HCT116 (cell line): ENCODE measurements around the gene MACROH2A2. TPM values are rescaled to one million over a fixed set of nuclear protein-coding genes. Genes with fewer than 3 reads are reported as not detected.

Source experiments
- ATAC-seq: fragments of 200-7000 bp; cut with Tn5 transposase; 2 replicates; pipeline ENCODE4 v1.9.1; 2020; ENCODE audit warnings: mild to moderate bottlenecking, moderate library complexity
- BruUV-seq: library from RNA; stranded (reverse); fragments of 400-500 nt; replicated peaks from 2 replicates; lab custom pipeline; 2021; lab: Mats Ljungman, UMichigan
- CTCF ChIA-PET: fragments of 300-600 bp; sonication (Branson Sonifier 250); formaldehyde crosslinking; loops from one replicate; lab custom pipeline; 2021; ENCODE audit warnings: antibody characterized with exemption; lab: Charles Lee
- POLR2A ChIA-PET: fragments of 300-600, 350-600 bp; sonication (Branson Sonifier 250); formaldehyde crosslinking; loops from one replicate; lab custom pipeline; 2021; ENCODE audit warnings: antibody characterized with exemption; lab: Charles Lee
- RAD21 ChIA-PET, 2 experiments: fragments of 300-600 bp; sonication (Branson Sonifier 250); formaldehyde crosslinking; loops; one replicate each; lab custom pipeline; 2023; ENCODE audit warnings: low total read pairs in 2 of 2; ENCODE audit not compliant: uncharacterized antibody in 2 of 2, unreplicated experiment in 2 of 2, low non-redundant PET in 1 of 2; lab: Charles Lee
- DNase-seq: peaks from one replicate; pipeline ENCODE4 v3.0.0-alpha.2; 2010; ENCODE audit warnings: low read depth, low spot score
- H2AFZ ChIP-seq: fragments of 200-600 bp; shearing (Covaris generic), sonication (generic); 2 replicates; pipeline ENCODE4 v1.6.1; 2017; ENCODE audit warnings: low read depth, mixed run types, mixed read lengths, antibody characterized with exemption, low read length; ENCODE audit not compliant: poor library complexity, severe bottlenecking
- H3K27ac ChIP-seq: 2 replicates; pipeline ENCODE4 v1.5.1; 2012; ENCODE audit warnings: low read depth, low read length
- H3K27me3 ChIP-seq: fragments of 200-600 bp; sonication (generic); 2 replicates; pipeline ENCODE4 v1.6.1; 2016; ENCODE audit warnings: mixed run types, low read length, mixed read lengths; ENCODE audit not compliant: insufficient read depth
- H3K36me3 ChIP-seq, 2 experiments: fragments of 200-500 bp in 1 of 2; fragments of 200-600 bp in 1 of 2; sonication (Bioruptor generic) in 1 of 2; sonication (generic) in 1 of 2; 2 replicates each; pipeline versions ENCODE4 v1.5.1 to v1.6.1; 2014 to 2016; ENCODE audit warnings: low read length in 2 of 2, inconsistent platforms in 1 of 2, mixed read lengths in 1 of 2, mixed run types in 1 of 2; ENCODE audit not compliant: insufficient read depth in 2 of 2, control insufficient read depth in 1 of 2
- H3K4me1 ChIP-seq, 2 experiments: fragments of 200-600 bp in 1 of 2; sonication (generic) in 1 of 2; 2 replicates each; pipeline versions ENCODE4 v1.5.1 to v1.6.1; 2012 to 2017; ENCODE audit warnings: low read length in 2 of 2, inconsistent platforms in 1 of 2, mild to moderate bottlenecking in 1 of 2, mixed read lengths in 1 of 2, mixed run types in 1 of 2, moderate library complexity in 1 of 2; ENCODE audit not compliant: insufficient read depth in 2 of 2, control insufficient read depth in 1 of 2
- H3K4me2 ChIP-seq: fragments of 200-600 bp; sonication (generic); 2 replicates; pipeline ENCODE4 v1.6.1; 2017; ENCODE audit warnings: mixed run types, low read length, mixed read lengths
- H3K4me3 ChIP-seq, 2 experiments: fragments of 200-600 bp in 1 of 2; sonication (generic) in 1 of 2; replicated peaks in 1 of 2; 2 replicates each; pipeline ENCODE4 v1.5.1; 2011 to 2016; ENCODE audit warnings: low read length in 2 of 2, control low read depth in 1 of 2, low read depth in 1 of 2, mild to moderate bottlenecking in 1 of 2, mixed read lengths in 1 of 2, mixed run types in 1 of 2
- H3K79me2 ChIP-seq: fragments of 200-600 bp; sonication (generic); 2 replicates; pipeline ENCODE4 v1.6.1; 2017; ENCODE audit warnings: mild to moderate bottlenecking, mixed run types, low read length, moderate library complexity, mixed read lengths; ENCODE audit not compliant: insufficient read depth
- H3K9ac ChIP-seq: fragments of 200-600 bp; sonication (generic); 2 replicates; pipeline ENCODE4 v1.6.1; 2016; ENCODE audit warnings: low read length, mixed read lengths
- H3K9me2 ChIP-seq: fragments of 200-600 bp; sonication (generic), shearing (Covaris generic); 2 replicates; pipeline ENCODE4 v1.6.1; 2017; ENCODE audit warnings: mixed run types, mild to moderate bottlenecking, moderate library complexity; ENCODE audit not compliant: insufficient read depth
- H3K9me3 ChIP-seq, 2 experiments: fragments of 200-500 bp in 1 of 2; fragments of 200-600 bp in 1 of 2; sonication (Bioruptor generic) in 1 of 2; sonication (generic) in 1 of 2; 2 replicates each; pipeline ENCODE4 v1.6.1; 2014 to 2017; ENCODE audit warnings: low read length in 2 of 2, mixed read lengths in 2 of 2, inconsistent platforms in 1 of 2, low read depth in 1 of 2, mild to moderate bottlenecking in 1 of 2, mixed run types in 1 of 2, moderate library complexity in 1 of 2; ENCODE audit not compliant: control insufficient read depth in 1 of 2, insufficient read depth in 1 of 2
- H4K20me1 ChIP-seq: fragments of 200-600 bp; sonication (generic), shearing (Covaris generic); 2 replicates; pipeline ENCODE4 v1.6.1; 2017; ENCODE audit warnings: mixed run types, mild to moderate bottlenecking, moderate library complexity; ENCODE audit not compliant: insufficient read depth
- ATF3 ChIP-seq: IDR thresholded peaks from 2 replicates; pipeline ENCODE4 v1.6.1; 2012
- CEBPB ChIP-seq: IDR thresholded peaks from 2 replicates; pipeline ENCODE4 v1.6.1; 2012; ENCODE audit warnings: low read depth
- EGR1 ChIP-seq: IDR thresholded peaks from 2 replicates; pipeline ENCODE4 v1.6.1; 2012; ENCODE audit warnings: low read depth
- ELF1 ChIP-seq: IDR thresholded peaks from 2 replicates; pipeline ENCODE4 v1.6.1; 2012; ENCODE audit warnings: low read depth, borderline replicate concordance
- EZH2phosphoT487 ChIP-seq: fragments of 200-600 bp; IDR thresholded peaks from 2 replicates; pipeline ENCODE4 v1.6.1; 2018; ENCODE audit warnings: antibody characterized with exemption, borderline replicate concordance
- FOSL1 ChIP-seq: IDR thresholded peaks from 2 replicates; pipeline ENCODE4 v1.6.1; 2012; ENCODE audit warnings: low read depth
- MAX ChIP-seq: IDR thresholded peaks from 2 replicates; pipeline ENCODE4 v1.6.1; 2012
- POLR2A ChIP-seq: IDR thresholded peaks from 2 replicates; pipeline ENCODE4 v1.7.0; 2011; ENCODE audit warnings: borderline replicate concordance; ENCODE audit not compliant: insufficient read depth, insufficient read length; ENCODE audit errors: extremely low read depth
- RAD21 ChIP-seq: IDR thresholded peaks from 2 replicates; pipeline ENCODE4 v1.6.1; 2012; ENCODE audit warnings: low read depth, mild to moderate bottlenecking
- REST ChIP-seq: IDR thresholded peaks from 2 replicates; pipeline ENCODE4 v1.6.1; 2012; ENCODE audit warnings: low read depth
- SIN3A ChIP-seq: IDR thresholded peaks from 2 replicates; pipeline ENCODE4 v1.6.1; 2012; ENCODE audit warnings: low read depth
- SRF ChIP-seq: IDR thresholded peaks from 2 replicates; pipeline ENCODE4 v1.6.1; 2012; ENCODE audit warnings: low read depth
- TCF7L2 ChIP-seq: IDR thresholded peaks from 2 replicates; pipeline ENCODE4 v1.7.0; 2011; ENCODE audit warnings: borderline replicate concordance, inconsistent platforms; ENCODE audit not compliant: insufficient read depth, insufficient read length; ENCODE audit errors: extremely low read depth
- YY1 ChIP-seq: IDR thresholded peaks from 2 replicates; pipeline ENCODE4 v1.6.1; 2011; ENCODE audit warnings: low read length, low read depth, moderate library complexity, mild to moderate bottlenecking; ENCODE audit not compliant: insufficient replicate concordance; ENCODE audit errors: extremely low read depth
- intact Hi-C: fragments of 100-400 bp; cut with micrococcal nuclease; formaldehyde crosslinking; loops from 2 replicates; pipeline ENCODE4 v1.10.0; 2022
- total RNA-seq: library from RNA; stranded (reverse); gene quantifications from one replicate; pipeline ENCODE4 v1.2.1, GENCODE V29; 2021; ENCODE audit not compliant: unreplicated experiment

MACROH2A2 gene
- total RNA-seq, 1 experiment from 2014 or later, result 41.4 TPM

- ChIA-PET CTCF (interaction anchor here (1.2 kb wide), 1 partner anchor 35 kb away, joined by 3 read pairs; the partner anchor contains the start of gene TYSND1), POLR2A (no interaction called here), RAD21 (no interaction called here)
- no peak for TF ChIP-seq MAX
- intact Hi-C loops, result no loop called here
- no TSS peak for BruUV-seq
- Histone ChIP-seq H2AFZ (no peak overlapping the region), H3K4me3 (no peak overlapping the region), H3K36me3 (peaks cover 6 to 28% of the 10 kb centered on the region in 2 experiments; a peak in 2 of 4 replicates), H3K4me1 (peaks cover 0 to 2% of the 10 kb centered on the region in 2 experiments; a peak in 1 of 4 replicates), H3K9me3 (no peaks in the 10 kb centered on the region), H3K4me2 (no peak overlapping the region), H4K20me1 (no peaks in the 10 kb centered on the region), H3K79me2 (no peaks in the 10 kb centered on the region), H3K27me3 (no peaks in the 10 kb centered on the region), H3K9ac (no peak overlapping the region), H3K27ac (no peak overlapping the region), H3K9me2 (no peaks in the 10 kb centered on the region)
- no peak for DNase-seq
- no peak for ATAC-seq
Measured at GRCh38 chr10:70111496-70111895, 58.9 kb downstream of the MACROH2A2 start.

- Histone ChIP-seq H3K4me1 (peaks cover 0 to 2% of the 10 kb centered on the region in 2 experiments; a peak in 1 of 4 replicates), H3K4me2 (no peak overlapping the region), H4K20me1 (no peaks in the 10 kb centered on the region), H2AFZ (no peak overlapping the region), H3K9me2 (no peaks in the 10 kb centered on the region), H3K9ac (no peak overlapping the region), H3K79me2 (no peaks in the 10 kb centered on the region), H3K9me3 (no peaks in the 10 kb centered on the region), H3K27ac (no peak overlapping the region), H3K36me3 (peaks cover 6 to 28% of the 10 kb centered on the region in 2 experiments; a peak in 2 of 4 replicates), H3K4me3 (no peak overlapping the region), H3K27me3 (no peaks in the 10 kb centered on the region)
- ATAC-seq (no peak), DNase-seq (no peak)
- CTCF ChIA-PET, result no interaction called here
- TF ChIP-seq ATF3 (no peak), ELF1 (no peak), CEBPB (no peak), RAD21 (no peak), EGR1 (no peak), TCF7L2 (no peak), EZH2phosphoT487 (no peak), SIN3A (no peak), FOSL1 (no peak), REST (no peak), SRF (no peak), POLR2A (no peak), YY1 (no peak)
- POLR2A ChIA-PET, result no interaction called here
- no TSS peak for BruUV-seq
- intact Hi-C loops, result no loop called here
- RAD21 ChIA-PET, result no interaction called here
Measured at GRCh38 chr10:70112071-70112470, 59.4 kb downstream of the MACROH2A2 start.
